Neuronal stem cell (in vitro differentiated cells): ENCODE results near the gene COQ8A.

Experiments
- DNase-seq: peaks from one replicate; pipeline ENCODE4 v3.0.0-alpha.2; 2013; ENCODE audit warnings: low spot score
- H2AFZ ChIP-seq: one replicate; pipeline ENCODE4 v1.6.1; 2013; ENCODE audit warnings: mild to moderate bottlenecking, low read length, inconsistent platforms
- H2AK5ac ChIP-seq: 2 replicates; pipeline ENCODE4 v1.6.1; 2013; ENCODE audit warnings: low read depth, mild to moderate bottlenecking, inconsistent platforms, low read length, moderate library complexity, mixed read lengths
- H2BK120ac ChIP-seq: 2 replicates; pipeline ENCODE4 v1.6.1; 2013; ENCODE audit warnings: low read depth, mild to moderate bottlenecking, inconsistent platforms, low read length, moderate library complexity, mixed read lengths
- H2BK12ac ChIP-seq: one replicate; pipeline ENCODE4 v1.6.1; 2013; ENCODE audit warnings: low read length, inconsistent platforms
- H2BK15ac ChIP-seq: 2 replicates; pipeline ENCODE4 v1.6.1; 2013; ENCODE audit warnings: mild to moderate bottlenecking, low read length, inconsistent platforms, mixed read lengths
- H2BK5ac ChIP-seq: one replicate; pipeline ENCODE4 v1.6.1; 2013; ENCODE audit warnings: inconsistent platforms, mild to moderate bottlenecking, low read length, moderate library complexity
- H3K14ac ChIP-seq: one replicate; pipeline ENCODE4 v1.6.1; 2013; ENCODE audit warnings: low read length, inconsistent platforms
- H3K18ac ChIP-seq: 2 replicates; pipeline ENCODE4 v1.6.1; 2013; ENCODE audit warnings: low read length, inconsistent platforms
- H3K23ac ChIP-seq: 2 replicates; pipeline ENCODE4 v1.6.1; 2013; ENCODE audit warnings: low read depth, mild to moderate bottlenecking, mixed read lengths, low read length, inconsistent platforms; ENCODE audit not compliant: poor library complexity
- H3K27ac ChIP-seq: replicated peaks from 3 replicates; pipeline ENCODE4 v1.5.1; 2013; ENCODE audit warnings: low read length, inconsistent platforms
- H3K27me3 ChIP-seq, 3 experiments: 2 replicates each; pipeline ENCODE4 v1.6.1; 2013; ENCODE audit warnings: low read length in 3 of 3, mild to moderate bottlenecking in 2 of 3, inconsistent platforms in 1 of 3, low read depth in 1 of 3, mixed read lengths in 1 of 3, moderate library complexity in 1 of 3; ENCODE audit not compliant: control insufficient read depth in 3 of 3, insufficient read depth in 3 of 3
- H3K36me3 ChIP-seq, 2 donors: replicated peaks in 1 of 2; 2 replicates each; pipeline ENCODE4 v1.6.1; 2013; ENCODE audit warnings: low read length in 2 of 2; ENCODE audit not compliant: control insufficient read depth in 2 of 2, insufficient read depth in 2 of 2
- H3K4ac ChIP-seq: 2 replicates; pipeline ENCODE4 v1.6.1; 2013; ENCODE audit warnings: inconsistent platforms, mild to moderate bottlenecking, low read length, moderate library complexity
- H3K4me1 ChIP-seq, 2 donors: 1 replicate in 1 of 2; 2 replicates in 1 of 2; pipeline ENCODE4 v1.6.1; 2013; ENCODE audit warnings: low read length in 2 of 2, low read depth in 1 of 2; ENCODE audit not compliant: control insufficient read depth in 2 of 2, insufficient read depth in 1 of 2
- H3K4me2 ChIP-seq: one replicate; pipeline ENCODE4 v1.6.1; 2013; ENCODE audit warnings: mild to moderate bottlenecking, low read length, inconsistent platforms; ENCODE audit not compliant: insufficient read depth, poor library complexity, severe bottlenecking
- H3K4me3 ChIP-seq, 2 donors: 2 replicates each; pipeline ENCODE4 v1.5.1; 2013; ENCODE audit warnings: low read length in 2 of 2, mild to moderate bottlenecking in 2 of 2, inconsistent platforms in 1 of 2, moderate library complexity in 1 of 2
- H3K79me1 ChIP-seq: one replicate; pipeline ENCODE4 v1.6.1; 2013; ENCODE audit warnings: low read depth, mild to moderate bottlenecking, inconsistent platforms, low read length, moderate library complexity
- H3K9ac ChIP-seq: one replicate; pipeline ENCODE4 v1.6.1; 2013; ENCODE audit warnings: mild to moderate bottlenecking, low read depth, low read length, inconsistent platforms; ENCODE audit not compliant: poor library complexity
- H3K9me3 ChIP-seq, 2 donors: replicated peaks in 1 of 2; 2 replicates each; pipeline versions ENCODE3 to v1.6.1; 2013; ENCODE audit warnings: low read length in 2 of 2, mild to moderate bottlenecking in 2 of 2, inconsistent platforms in 1 of 2, low read depth in 1 of 2, mixed read lengths in 1 of 2, moderate library complexity in 1 of 2; ENCODE audit not compliant: control insufficient read depth in 2 of 2, insufficient read depth in 1 of 2
- H4K8ac ChIP-seq: one replicate; pipeline ENCODE4 v1.6.1; 2013; ENCODE audit warnings: low read depth, mild to moderate bottlenecking, inconsistent platforms, low read length, moderate library complexity
- H4K91ac ChIP-seq: one replicate; pipeline ENCODE4 v1.6.1; 2013; ENCODE audit warnings: low read length, low read depth, mild to moderate bottlenecking, inconsistent platforms; ENCODE audit not compliant: poor library complexity
- WGBS, 2 donors: extraction: QIAGEN DNeasy Blood & Tissue Kit; methylation state at CpG; one replicate each; pipeline ENCODE4 v1.1.7; 2013; ENCODE audit warnings: missing lambda C conversion rate in 2 of 2, mixed read lengths in 1 of 2; ENCODE audit not compliant: insufficient read length in 2 of 2, insufficient replicate concordance in 1 of 2; ENCODE audit errors: extremely low coverage in 2 of 2; 5-methylcytosine and 5-hydroxymethylcytosine counted together

The COQ8A gene

GRCh38 chr1:226943927-226944326, 3.8 kb downstream of the COQ8A start:
- peaks cover 11 to 18% of the 10 kb centered on the region in 2 donors for H3K4me1 ChIP-seq
- H3K9ac ChIP-seq: no peak overlapping the region
- H3K4me3 ChIP-seq: no peak overlapping the region
- no peak overlapping the region for H4K91ac ChIP-seq
- no peak overlapping the region for H3K23ac ChIP-seq
- no peaks in the 10 kb centered on the region for H3K27me3 ChIP-seq
- no peak overlapping the region for H3K18ac ChIP-seq
- DNase-seq: no peak
- H3K79me1 ChIP-seq: peaks cover 3% of the 10 kb centered on the region
- H3K9me3 ChIP-seq: peaks cover 2 to 6% of the 10 kb centered on the region in 2 donors
- H3K4me2 ChIP-seq: no peak overlapping the region
- H2AK5ac ChIP-seq: peak overlapping the region; percentile 76
- no peak overlapping the region for H3K14ac ChIP-seq
- no peak overlapping the region for H4K8ac ChIP-seq
- no peak overlapping the region for H3K4ac ChIP-seq
- H2BK15ac ChIP-seq: no peak overlapping the region
- H2BK12ac ChIP-seq: no peak overlapping the region
- no CpG with 5 or more reads among the region's 2 CpGs for WGBS, 2 donors
- H2BK120ac ChIP-seq: no peak overlapping the region
- H3K36me3 ChIP-seq: no peaks in the 10 kb centered on the region
- H2BK5ac ChIP-seq: no peak overlapping the region
- no peak overlapping the region for H3K27ac ChIP-seq
- no peak overlapping the region for H2AFZ ChIP-seq

- peaks cover 2 to 6% of the 10 kb centered on the region in 2 donors for H3K9me3 ChIP-seq
- no peak overlapping the region for H3K4me2 ChIP-seq
- no peaks in the 10 kb centered on the region for H3K27me3 ChIP-seq
- H4K8ac ChIP-seq: no peak overlapping the region
- no peak overlapping the region for H3K14ac ChIP-seq
- no peak overlapping the region for H4K91ac ChIP-seq
- H3K36me3 ChIP-seq: no peaks in the 10 kb centered on the region
- H2BK12ac ChIP-seq: no peak overlapping the region
- H3K9ac ChIP-seq: no peak overlapping the region
- H3K4me1 ChIP-seq: peaks cover 11 to 18% of the 10 kb centered on the region in 2 donors
- no peak overlapping the region for H2BK5ac ChIP-seq
- no peak overlapping the region for H3K27ac ChIP-seq
- no peak overlapping the region for H3K4ac ChIP-seq
- no peak overlapping the region for H2BK120ac ChIP-seq
- no peak for DNase-seq
- H3K4me3 ChIP-seq: no peak overlapping the region
- H2AK5ac ChIP-seq: no peak overlapping the region
- H2BK15ac ChIP-seq: no peak overlapping the region
- H3K18ac ChIP-seq: peak overlapping the region; percentile 16
- no peak overlapping the region for H3K23ac ChIP-seq
- H2AFZ ChIP-seq: no peak overlapping the region
- H3K79me1 ChIP-seq: peaks cover 2% of the 10 kb centered on the region
- WGBS, 2 donors: no CpG with 5 or more reads among the region's 19 CpGs
Measured at GRCh38 chr1:226945106-226945857, 5.2 kb downstream of the COQ8A start.

- Histone ChIP-seq H3K4me3 (no peak overlapping the region), H2BK5ac (no peak overlapping the region), H2AK5ac (peak overlapping the region; percentile 45), H3K9ac (no peak overlapping the region), H3K79me1 (no peaks in the 10 kb centered on the region), H2BK12ac (no peak overlapping the region), H3K4ac (no peak overlapping the region), H2BK15ac (no peak overlapping the region), H3K27ac (no peak overlapping the region), H3K18ac (no peak overlapping the region), H4K91ac (no peak overlapping the region), H4K8ac (no peak overlapping the region), H3K4me1 (peaks cover 8 to 17% of the 10 kb centered on the region in 2 donors), H2BK120ac (peak overlapping the region; percentile 51), H3K4me2 (no peak overlapping the region), H2AFZ (no peak overlapping the region), H3K27me3 (no peaks in the 10 kb centered on the region), H3K9me3 (peaks cover 2 to 6% of the 10 kb centered on the region in 2 donors), H3K14ac (no peak overlapping the region), H3K36me3 (no peaks in the 10 kb centered on the region), H3K23ac (no peak overlapping the region)
- no peak for DNase-seq
- no CpG with 5 or more reads among the region's 8 CpGs for whole genome bisulfite sequencing, 2 donors
Measured at GRCh38 chr1:226945858-226946245, 5.8 kb downstream of the COQ8A start.

- no CpG with 5 or more reads among the region's 9 CpGs for WGBS, 2 donors
- Histone ChIP-seq H4K91ac (no peak overlapping the region), H3K14ac (no peak overlapping the region)
Measured at GRCh38 chr1:226946285-226946684, 6.2 kb downstream of the COQ8A start.

More at GRCh38 chr1:226946285-226946684, 6.2 kb downstream of the COQ8A start:
- Histone ChIP-seq H2AFZ (no peak overlapping the region), H3K4ac (no peak overlapping the region), H3K4me1 (peaks cover 8 to 16% of the 10 kb centered on the region in 2 donors), H2BK12ac (no peak overlapping the region), H3K9ac (no peak overlapping the region), H2BK5ac (no peak overlapping the region), H2BK120ac (peak overlapping the region; percentile 51), H3K27ac (no peak overlapping the region), H3K23ac (no peak overlapping the region), H3K9me3 (peaks cover 2 to 6% of the 10 kb centered on the region in 2 donors), H2AK5ac (peak overlapping the region; percentile 45), H4K8ac (no peak overlapping the region), H3K4me3 (peak overlapping the region in 1 of 2 donors; percentile 53), H3K4me2 (no peak overlapping the region), H2BK15ac (no peak overlapping the region), H3K79me1 (no peaks in the 10 kb centered on the region), H3K18ac (no peak overlapping the region), H3K36me3 (no peaks in the 10 kb centered on the region), H3K27me3 (no peaks in the 10 kb centered on the region)
- no peak for DNase-seq
